Panc1 (cell line): ENCODE results near the gene HRH2. TPM values are rescaled to one million over a fixed set of nuclear protein-coding genes. Genes with fewer than 3 reads are reported as not detected.

Source experiments
- ATAC-seq: fragments of 200-7000 bp; cut with Tn5 transposase; 2 replicates; pipeline ENCODE4 v1.9.1; 2020; ENCODE audit warnings: mild to moderate bottlenecking, moderate library complexity
- BruUV-seq: library from RNA; stranded (reverse); fragments of 400-500 nt; replicated peaks from 2 replicates; lab custom pipeline; 2021; lab: Mats Ljungman, UMichigan
- CTCF ChIA-PET: fragments of 300-600 bp; sonication (Branson Sonifier 250); formaldehyde crosslinking; loops from one replicate; lab custom pipeline; 2022; ENCODE audit warnings: antibody characterized with exemption; lab: Charles Lee
- POLR2A ChIA-PET: fragments of 300-600 bp; sonication (Branson Sonifier 250); formaldehyde crosslinking; loops from one replicate; lab custom pipeline; 2022; ENCODE audit warnings: antibody characterized with exemption; lab: Charles Lee
- DNase-seq: peaks from one replicate; pipeline ENCODE4 v3.0.0-alpha.2; 2010; ENCODE audit warnings: low read depth, low spot score
- H3K27ac ChIP-seq: 2 replicates; pipeline ENCODE4 v1.5.1; 2011; ENCODE audit warnings: mild to moderate bottlenecking, low read length, inconsistent platforms
- H3K27me3 ChIP-seq: fragments of 200-500 bp; sonication (Bioruptor generic); 2 replicates; pipeline ENCODE4 v1.6.0; 2014; ENCODE audit warnings: low read length, inconsistent platforms; ENCODE audit not compliant: control insufficient read depth, insufficient read depth
- H3K36me3 ChIP-seq: fragments of 200-500 bp; sonication (Bioruptor generic); 2 replicates; pipeline ENCODE4 v1.5.1; 2014; ENCODE audit warnings: inconsistent platforms, mild to moderate bottlenecking, low read length, moderate library complexity; ENCODE audit not compliant: control insufficient read depth, insufficient read depth
- H3K4me1 ChIP-seq: 2 replicates; pipeline ENCODE4 v1.5.1; 2011; ENCODE audit warnings: inconsistent platforms, mild to moderate bottlenecking, low read length, moderate library complexity; ENCODE audit not compliant: control insufficient read depth, insufficient read depth
- H3K4me3 ChIP-seq, 2 experiments: 2 replicates each; pipeline ENCODE4 v1.5.1; 2011 to 2012; ENCODE audit warnings: low read depth in 2 of 2, low read length in 2 of 2, mild to moderate bottlenecking in 2 of 2, inconsistent platforms in 1 of 2, moderate library complexity in 1 of 2
- H3K9me3 ChIP-seq: fragments of 200-500 bp; sonication (Bioruptor generic); 2 replicates; pipeline ENCODE4 v1.5.1; 2014; ENCODE audit warnings: low read depth, mild to moderate bottlenecking, inconsistent platforms, low read length, moderate library complexity; ENCODE audit not compliant: control insufficient read depth, insufficient read depth
- POLR2AphosphoS5 ChIP-seq: IDR thresholded peaks from 2 replicates; pipeline ENCODE4 v1.6.1; 2012; ENCODE audit warnings: mild to moderate bottlenecking, low read depth, low read length, moderate library complexity
- REST ChIP-seq, 2 experiments: IDR thresholded peaks; 2 replicates each; pipeline ENCODE4 v1.6.1; 2011 to 2012; ENCODE audit warnings: low read depth in 2 of 2, control low read depth in 1 of 2, low read length in 1 of 2, mild to moderate bottlenecking in 1 of 2, moderate library complexity in 1 of 2; ENCODE audit not compliant: insufficient read depth in 1 of 2
- SIN3A ChIP-seq: IDR thresholded peaks from 2 replicates; pipeline ENCODE4 v1.6.1; 2012; ENCODE audit warnings: low read depth, mild to moderate bottlenecking, low read length, moderate library complexity, borderline replicate concordance; ENCODE audit not compliant: insufficient read depth
- TCF7L2 ChIP-seq: IDR thresholded peaks from 2 replicates; pipeline ENCODE4 v1.6.1; 2011; ENCODE audit warnings: mild to moderate bottlenecking, low read depth, low read length, inconsistent platforms
- in situ Hi-C: cut with HindIII; loops from 2 replicates; pipeline ENCODE4 v1.10.0; 2016; ENCODE audit warnings: low sequenced_read_pairs, low pct_unique_long_range_greater_than_20kb
- intact Hi-C: fragments of 100-400 bp; cut with micrococcal nuclease; formaldehyde crosslinking; loops from one replicate; pipeline ENCODE4 v1.10.0; 2022; ENCODE audit not compliant: unreplicated experiment
- total RNA-seq: library from RNA; stranded (reverse); gene quantifications from one replicate; pipeline ENCODE4 v1.2.1, GENCODE V29; 2021; ENCODE audit not compliant: unreplicated experiment
- TF ChIP-seq, protein P1 (sequence below): fragments of 450-650 bp; IDR thresholded peaks from 2 replicates; pipeline ENCODE4 v1.5.1; 2017; ENCODE audit warnings: mild to moderate bottlenecking

Gene HRH2
- total RNA-seq, 1 experiment from 2014 or later, result 0.33 TPM

DNA sequence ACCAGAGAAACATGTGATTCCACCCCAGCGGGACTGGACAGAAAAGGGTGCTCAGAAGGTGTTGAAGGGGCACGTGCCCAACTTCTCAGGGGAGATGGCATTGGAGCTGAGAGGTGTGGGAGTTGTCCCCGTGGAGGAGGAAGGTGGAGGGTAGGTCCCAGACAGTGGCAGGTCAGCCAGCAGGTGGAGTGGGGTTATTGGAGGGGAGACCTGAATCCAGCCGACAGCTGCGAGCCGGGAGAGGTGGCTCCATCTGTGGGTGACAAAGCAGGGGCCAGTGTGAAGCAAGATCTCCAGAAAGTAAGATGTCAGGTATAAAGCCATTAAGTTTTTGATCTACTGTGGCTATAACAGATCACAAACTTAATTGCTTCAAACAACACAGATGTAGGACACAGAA, 75.1 kb downstream of the HRH2 start:
- BruUV-seq, result no TSS peak
- CTCF ChIA-PET, result no interaction called here

DNA sequence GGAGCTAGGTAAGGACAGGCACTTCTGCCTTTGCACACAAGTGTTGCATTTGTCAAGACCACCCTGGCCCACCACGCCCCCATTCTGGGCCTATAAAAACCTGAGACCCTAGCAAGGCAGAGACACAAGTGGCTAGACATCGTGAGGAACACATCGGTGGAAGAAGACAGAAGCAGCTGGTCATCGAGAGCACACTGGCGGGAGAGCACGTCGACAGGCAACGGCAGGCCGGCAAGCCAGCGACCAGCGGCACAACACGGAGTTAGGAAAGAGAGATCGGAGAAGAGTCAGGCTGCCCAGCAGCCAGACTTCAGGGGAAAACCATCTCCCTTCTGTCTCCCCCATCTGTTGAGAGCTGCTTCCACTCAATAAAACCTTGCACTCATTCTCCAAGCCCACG, 76.1 kb downstream of the HRH2 start:
- H3K9me3 ChIP-seq, result no peaks in the 10 kb centered on the region; the same call in 1 of the 2 replicates
- in situ Hi-C loops, result no loop called here
- peaks cover 2% of the 10 kb centered on the region; the same call in 1 of the 2 replicates for H3K27me3 ChIP-seq
- POLR2A ChIA-PET, result no interaction called here
- no peak for DNase-seq
- no peak for TF ChIP-seq REST (IDR thresholded peaks at IDR 0.05; ENCODE audit: insufficient read depth in 1 of 2, low read depth in 2 of 2, low read length in 1 of 2)
- no peak for TF ChIP-seq SIN3A
- TF ChIP-seq TCF7L2, result no peak
- TF ChIP-seq POLR2AphosphoS5, result no peak
- no peak overlapping the region for H3K27ac ChIP-seq
- CTCF ChIA-PET, result interaction anchor here (0.7 kb wide), 1 partner anchor 275 kb away, joined by 9 read pairs; no protein-coding TSS in a partner anchor
- no TSS peak for BruUV-seq
- no peak overlapping the region for H3K4me3 ChIP-seq
- intact Hi-C loops, result no loop called here
- no peaks in the 10 kb centered on the region for H3K36me3 ChIP-seq
- H3K4me1 ChIP-seq, result peaks cover 3% of the 10 kb centered on the region; the same call in 1 of the 2 replicates
- ATAC-seq, result no peak

More for the DNA sequence above, 75.1 kb downstream of the HRH2 start:
- no peaks in the 10 kb centered on the region; the same call in 1 of the 2 replicates for H3K9me3 ChIP-seq
- H3K36me3 ChIP-seq, result no peaks in the 10 kb centered on the region
- no peak overlapping the region for H3K27ac ChIP-seq
- DNase-seq (no peak), ATAC-seq (no peak)
- in situ Hi-C loops, result no loop called here
- no peak overlapping the region for H3K4me3 ChIP-seq
- peaks cover 3% of the 10 kb centered on the region; the same call in 1 of the 2 replicates for H3K4me1 ChIP-seq
- no peaks in the 10 kb centered on the region; the same call in 1 of the 2 replicates for H3K27me3 ChIP-seq
- POLR2A ChIA-PET, result no interaction called here
- intact Hi-C loops, result no loop called here
- TF ChIP-seq, protein P1, sequence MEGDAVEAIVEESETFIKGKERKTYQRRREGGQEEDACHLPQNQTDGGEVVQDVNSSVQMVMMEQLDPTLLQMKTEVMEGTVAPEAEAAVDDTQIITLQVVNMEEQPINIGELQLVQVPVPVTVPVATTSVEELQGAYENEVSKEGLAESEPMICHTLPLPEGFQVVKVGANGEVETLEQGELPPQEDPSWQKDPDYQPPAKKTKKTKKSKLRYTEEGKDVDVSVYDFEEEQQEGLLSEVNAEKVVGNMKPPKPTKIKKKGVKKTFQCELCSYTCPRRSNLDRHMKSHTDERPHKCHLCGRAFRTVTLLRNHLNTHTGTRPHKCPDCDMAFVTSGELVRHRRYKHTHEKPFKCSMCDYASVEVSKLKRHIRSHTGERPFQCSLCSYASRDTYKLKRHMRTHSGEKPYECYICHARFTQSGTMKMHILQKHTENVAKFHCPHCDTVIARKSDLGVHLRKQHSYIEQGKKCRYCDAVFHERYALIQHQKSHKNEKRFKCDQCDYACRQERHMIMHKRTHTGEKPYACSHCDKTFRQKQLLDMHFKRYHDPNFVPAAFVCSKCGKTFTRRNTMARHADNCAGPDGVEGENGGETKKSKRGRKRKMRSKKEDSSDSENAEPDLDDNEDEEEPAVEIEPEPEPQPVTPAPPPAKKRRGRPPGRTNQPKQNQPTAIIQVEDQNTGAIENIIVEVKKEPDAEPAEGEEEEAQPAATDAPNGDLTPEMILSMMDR, result no peak
- TF ChIP-seq POLR2AphosphoS5 (no peak), TCF7L2 (no peak), SIN3A (no peak), REST (IDR thresholded peaks at IDR 0.05; ENCODE audit: insufficient read depth in 1 of 2, low read depth in 2 of 2, low read length in 1 of 2) (no peak)
